Naive thymus-derived CD4-positive, alpha-beta T cell (primary cell): ENCODE measurements around the gene MYBPH. TPM values are rescaled to one million over a fixed set of nuclear protein-coding genes. Genes with fewer than 3 reads are reported as not detected.

Source experiments
- ATAC-seq: fragments of 150-1000 bp; cut with Tn5 transposase; 2 replicates; pipeline ENCODE4 v1.10.0; 2021; ENCODE audit warnings: mild to moderate bottlenecking, moderate library complexity
- CTCF ChIA-PET: fragments of 350-600 bp; sonication (Branson Sonifier 250); formaldehyde crosslinking; loops from one replicate; lab custom pipeline; 2021; ENCODE audit warnings: antibody characterized with exemption; lab: Charles Lee
- POLR2A ChIA-PET: fragments of 350-600 bp; sonication (Branson Sonifier 250); formaldehyde crosslinking; loops from one replicate; lab custom pipeline; 2021; ENCODE audit warnings: antibody characterized with exemption, inconsistent platforms; lab: Charles Lee
- DNase-seq, 9 donors: peaks; one replicate each; pipeline versions ENCODE4 v3.0.0 to v3.0.0-alpha.2; 2020 to 2022; ENCODE audit warnings: mixed read lengths in 1 of 9
- H3K27ac ChIP-seq: one replicate; pipeline ENCODE4 v1.7.0; 2013; ENCODE audit warnings: mild to moderate bottlenecking, low read depth, low read length, moderate library complexity
- H3K27me3 ChIP-seq, 2 donors: one replicate each; pipeline ENCODE4 v1.7.0; 2013; ENCODE audit warnings: low read length in 2 of 2, mild to moderate bottlenecking in 2 of 2, moderate library complexity in 2 of 2; ENCODE audit not compliant: control insufficient read depth in 2 of 2, insufficient read depth in 2 of 2
- H3K36me3 ChIP-seq, 3 experiments: 1 replicate in 2 of 3; 2 replicates in 1 of 3; pipeline ENCODE4 v1.7.0; 2013; ENCODE audit warnings: low read length in 3 of 3, mild to moderate bottlenecking in 3 of 3, moderate library complexity in 1 of 3; ENCODE audit not compliant: insufficient read depth in 3 of 3, control insufficient read depth in 2 of 3
- H3K4me1 ChIP-seq, 2 donors: one replicate each; pipeline ENCODE4 v1.7.0; 2013; ENCODE audit warnings: low read length in 2 of 2, mild to moderate bottlenecking in 2 of 2, moderate library complexity in 1 of 2; ENCODE audit not compliant: control insufficient read depth in 2 of 2, insufficient read depth in 2 of 2
- H3K4me3 ChIP-seq: 2 replicates; pipeline ENCODE4 v1.7.0; 2013; ENCODE audit warnings: mild to moderate bottlenecking, low read length
- H3K9me3 ChIP-seq, 3 experiments: 1 replicate in 2 of 3; 2 replicates in 1 of 3; pipeline ENCODE4 v1.7.0; 2013; ENCODE audit warnings: low read length in 3 of 3; ENCODE audit not compliant: control insufficient read depth in 2 of 3
- H3K27ac Mint-ChIP-seq, 9 donors: one replicate each; pipeline ENCODE4 v1.8.0; 2020 to 2022; ENCODE audit warnings: mixed read lengths in 9 of 9, mild to moderate bottlenecking in 8 of 9, moderate library complexity in 5 of 9, inconsistent platforms in 2 of 9
- H3K27me3 Mint-ChIP-seq, 5 donors: one replicate each; pipeline ENCODE4 v1.8.0; 2021 to 2022; ENCODE audit warnings: mixed read lengths in 5 of 5, mild to moderate bottlenecking in 1 of 5
- H3K36me3 Mint-ChIP-seq, 5 donors: one replicate each; pipeline ENCODE4 v1.8.0; 2020 to 2022; ENCODE audit warnings: mixed read lengths in 5 of 5, mild to moderate bottlenecking in 3 of 5, inconsistent platforms in 1 of 5
- H3K4me1 Mint-ChIP-seq, 7 donors: one replicate each; pipeline ENCODE4 v1.8.0; 2020 to 2022; ENCODE audit warnings: mixed read lengths in 7 of 7, mild to moderate bottlenecking in 3 of 7, inconsistent platforms in 1 of 7
- H3K4me3 Mint-ChIP-seq, 10 donors: one replicate each; pipeline ENCODE4 v1.8.0; 2020 to 2022; ENCODE audit warnings: mild to moderate bottlenecking in 10 of 10, mixed read lengths in 10 of 10, moderate library complexity in 6 of 10, inconsistent platforms in 2 of 10
- H3K9me3 Mint-ChIP-seq, 11 donors: one replicate each; pipeline ENCODE4 v1.8.0; 2020 to 2022; ENCODE audit warnings: mixed read lengths in 11 of 11, mild to moderate bottlenecking in 4 of 11, inconsistent platforms in 1 of 11, moderate library complexity in 1 of 11
- intact Hi-C, 2 donors: fragments of 100-400 bp; cut with micrococcal nuclease; formaldehyde crosslinking; loops; one replicate each; pipeline ENCODE4 v1.15.1; 2023
- polyA plus RNA-seq, 2 donors: library from polyadenylated mRNA; unstranded; fragments of 300-500 nt; fragmentation: Illumina TruSeq; gene quantifications; one replicate each; pipeline ENCODE4 v1.2.3, GENCODE V29; 2021
- total RNA-seq, 6 experiments: library from RNA in 5 of 6; stranded (reverse) in 5 of 6; gene quantifications; 1 replicate in 5 of 6; 2 replicates in 1 of 6; pipeline ENCODE4 v1.2.3 and lab custom pipeline; 2021 to 2026

MYBPH gene
- total and polyA plus RNA-seq, 7 experiments from 2014 or later: not detected

GRCh38 chr1:203177470-203178039 lies 1.9 kb upstream of the MYBPH start:
- CTCF ChIA-PET: no interaction called here
- Histone ChIP-seq H3K4me3 (no peak overlapping the region), H3K4me1 (no peaks in the 10 kb centered on the region), H3K9me3 (no peaks in the 10 kb centered on the region), H3K27ac (no peak overlapping the region), H3K36me3 (no peaks in the 10 kb centered on the region), H3K27me3 (no peaks in the 10 kb centered on the region)
- intact Hi-C loops: no loop called here
- ATAC-seq (peak; percentile 28), DNase-seq (no peak)
- no peak overlapping the region for H3K27ac Mint-ChIP-seq
- H3K9me3 Mint-ChIP-seq: no peaks in the 10 kb centered on the region
- no peaks in the 10 kb centered on the region for H3K27me3 Mint-ChIP-seq
- H3K36me3 Mint-ChIP-seq: no peaks in the 10 kb centered on the region
- H3K4me1 Mint-ChIP-seq: peaks cover 0 to 2% (median 0%) of the 10 kb centered on the region in 7 donors
- POLR2A ChIA-PET: no interaction called here
- no peak overlapping the region for H3K4me3 Mint-ChIP-seq

- Mint-ChIP-seq H3K4me1 (peaks cover 0 to 4% (median 0%) of the 10 kb centered on the region in 7 donors), H3K4me3 (no peak overlapping the region), H3K9me3 (no peaks in the 10 kb centered on the region), H3K36me3 (no peaks in the 10 kb centered on the region), H3K27ac (no peak overlapping the region), H3K27me3 (no peaks in the 10 kb centered on the region)
- no peak for DNase-seq
- Histone ChIP-seq H3K36me3 (no peaks in the 10 kb centered on the region), H3K27ac (no peak overlapping the region), H3K27me3 (no peaks in the 10 kb centered on the region), H3K4me1 (no peaks in the 10 kb centered on the region), H3K9me3 (no peaks in the 10 kb centered on the region), H3K4me3 (no peak overlapping the region)
- CTCF ChIA-PET: no interaction called here
- POLR2A ChIA-PET: no interaction called here
- ATAC-seq: no peak
- intact Hi-C loops: no loop called here
Measured at GRCh38 chr1:203177036-203177405, 1.4 kb upstream of the MYBPH start.

GRCh38 chr1:203176273-203177035 lies 828 bp upstream of the MYBPH start:
- H3K4me3 ChIP-seq: no peak overlapping the region
- Mint-ChIP-seq H3K4me1 (peaks cover 0 to 4% (median 0%) of the 10 kb centered on the region in 7 donors), H3K4me3 (no peak overlapping the region), H3K36me3 (no peaks in the 10 kb centered on the region), H3K27me3 (no peaks in the 10 kb centered on the region), H3K9me3 (no peaks in the 10 kb centered on the region), H3K27ac (no peak overlapping the region)
- intact Hi-C loops: no loop called here
- no peaks in the 10 kb centered on the region for H3K4me1 ChIP-seq
- ATAC-seq: no peak
- H3K27me3 ChIP-seq: no peaks in the 10 kb centered on the region
- ChIA-PET POLR2A (no interaction called here), CTCF (no interaction called here)
- no peak overlapping the region for H3K27ac ChIP-seq
- no peaks in the 10 kb centered on the region for H3K36me3 ChIP-seq
- no peaks in the 10 kb centered on the region for H3K9me3 ChIP-seq
- no peak for DNase-seq

GRCh38 chr1:203175827-203176241 lies 208 bp upstream of the MYBPH start:
- Histone ChIP-seq H3K4me1 (no peaks in the 10 kb centered on the region), H3K27me3 (no peaks in the 10 kb centered on the region), H3K9me3 (no peaks in the 10 kb centered on the region), H3K4me3 (no peak overlapping the region), H3K36me3 (no peaks in the 10 kb centered on the region), H3K27ac (no peak overlapping the region)
- ATAC-seq (peak; percentile 40), DNase-seq (no peak)
- Mint-ChIP-seq H3K4me3 (no peak overlapping the region), H3K27ac (no peak overlapping the region), H3K4me1 (peaks cover 0 to 4% (median 0%) of the 10 kb centered on the region in 7 donors), H3K9me3 (no peaks in the 10 kb centered on the region), H3K36me3 (no peaks in the 10 kb centered on the region), H3K27me3 (no peaks in the 10 kb centered on the region)
- intact Hi-C loops: no loop called here
- POLR2A ChIA-PET: no interaction called here
- CTCF ChIA-PET: interaction anchor here (1.1 kb wide), 1 partner anchor 44 kb away, joined by 3 read pairs; no protein-coding TSS in a partner anchor

- H3K27ac Mint-ChIP-seq: peak overlapping the region in 1 of 9 donors; percentile 76
- POLR2A ChIA-PET: no interaction called here
- intact Hi-C loops: no loop called here
- Histone ChIP-seq H3K27ac (no peak overlapping the region), H3K9me3 (no peaks in the 10 kb centered on the region), H3K36me3 (no peaks in the 10 kb centered on the region), H3K27me3 (no peaks in the 10 kb centered on the region), H3K4me3 (no peak overlapping the region), H3K4me1 (no peaks in the 10 kb centered on the region)
- peaks cover 0 to 4% (median 0%) of the 10 kb centered on the region in 7 donors for H3K4me1 Mint-ChIP-seq
- H3K27me3 Mint-ChIP-seq: no peaks in the 10 kb centered on the region
- CTCF ChIA-PET: interaction anchor here (1.1 kb wide), 1 partner anchor 45 kb away, joined by 3 read pairs; no protein-coding TSS in a partner anchor
- no peak for ATAC-seq
- no peaks in the 10 kb centered on the region for H3K9me3 Mint-ChIP-seq
- no peak overlapping the region for H3K4me3 Mint-ChIP-seq
- H3K36me3 Mint-ChIP-seq: no peaks in the 10 kb centered on the region
- DNase-seq: no peak
Measured at GRCh38 chr1:203174324-203174985, 1.2 kb downstream of the MYBPH start.

- no peaks in the 10 kb centered on the region for H3K4me1 ChIP-seq
- Mint-ChIP-seq H3K4me3 (no peak overlapping the region), H3K27me3 (no peaks in the 10 kb centered on the region), H3K9me3 (no peaks in the 10 kb centered on the region), H3K36me3 (no peaks in the 10 kb centered on the region), H3K4me1 (peaks cover 0 to 4% (median 0%) of the 10 kb centered on the region in 7 donors), H3K27ac (no peak overlapping the region)
- CTCF ChIA-PET: interaction anchor here (0.8 kb wide), 1 partner anchor 9 kb away, joined by 3 read pairs; no protein-coding TSS in a partner anchor
- DNase-seq (no peak), ATAC-seq (no peak)
- H3K9me3 ChIP-seq: no peaks in the 10 kb centered on the region
- H3K27me3 ChIP-seq: no peaks in the 10 kb centered on the region
- intact Hi-C loops: no loop called here
- POLR2A ChIA-PET: no interaction called here
- H3K4me3 ChIP-seq: no peak overlapping the region
- H3K36me3 ChIP-seq: no peaks in the 10 kb centered on the region
- no peak overlapping the region for H3K27ac ChIP-seq
Measured at GRCh38 chr1:203173566-203173965, 2.1 kb downstream of the MYBPH start.
